ENCODE measurements around the gene CDX1.

Gene CDX1

GRCh38 chr5:150184006-150184405 lies 17.4 kb downstream of the CDX1 start:
- no peak for DNase-seq (ENCODE audit: low read depth)

- no peak for DNase-seq (ENCODE audit: low read depth)
Measured at GRCh38 chr5:150184990-150185912, 18.7 kb downstream of the CDX1 start.

DNA sequence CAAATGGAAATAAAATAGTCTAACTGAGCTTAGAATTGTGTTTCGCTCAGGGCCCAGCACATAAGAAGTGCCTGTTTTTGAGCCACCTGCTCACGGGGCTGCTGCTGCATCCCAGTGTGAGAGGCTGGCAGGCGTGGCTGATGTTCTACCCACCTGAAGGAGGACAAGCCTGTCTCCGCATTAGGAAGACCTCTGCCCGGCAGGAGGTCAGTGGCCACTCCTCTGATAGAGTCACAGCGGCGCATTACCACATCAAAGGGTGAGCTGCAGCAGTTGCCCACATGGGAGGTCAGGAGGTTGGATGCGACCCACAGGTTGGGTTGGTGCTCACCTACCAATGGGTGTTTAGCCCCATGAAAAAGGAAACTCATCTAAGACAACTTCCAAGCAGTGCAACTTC lies 19.6 kb downstream of the CDX1 start:
- DNase-seq (ENCODE audit: low read depth), result no peak

DNA sequence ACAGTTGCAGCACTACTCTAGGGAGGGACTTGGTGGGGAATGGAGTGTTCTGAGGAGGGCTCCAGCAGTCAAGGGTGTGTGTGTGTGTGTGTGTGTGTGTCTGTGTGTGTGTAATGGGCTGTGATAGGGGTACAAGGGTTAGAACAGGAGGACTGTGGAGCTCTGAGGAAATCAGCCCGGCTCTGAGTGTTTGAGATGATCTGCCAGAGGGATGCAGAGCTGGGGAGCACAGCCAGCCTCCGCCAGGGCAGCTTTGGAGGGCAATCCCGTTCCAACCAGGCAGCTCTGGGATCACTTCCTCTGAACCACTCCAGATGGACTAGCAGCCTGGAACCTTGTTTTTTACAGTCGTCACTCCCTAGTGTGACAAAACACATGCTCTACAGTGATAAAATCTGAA lies 20.3 kb downstream of the CDX1 start:
- DNase-seq (ENCODE audit: low read depth), result no peak

GRCh38 chr5:150188146-150188842 lies 21.7 kb downstream of the CDX1 start:
- no peak for DNase-seq (ENCODE audit: low read depth)

DNA sequence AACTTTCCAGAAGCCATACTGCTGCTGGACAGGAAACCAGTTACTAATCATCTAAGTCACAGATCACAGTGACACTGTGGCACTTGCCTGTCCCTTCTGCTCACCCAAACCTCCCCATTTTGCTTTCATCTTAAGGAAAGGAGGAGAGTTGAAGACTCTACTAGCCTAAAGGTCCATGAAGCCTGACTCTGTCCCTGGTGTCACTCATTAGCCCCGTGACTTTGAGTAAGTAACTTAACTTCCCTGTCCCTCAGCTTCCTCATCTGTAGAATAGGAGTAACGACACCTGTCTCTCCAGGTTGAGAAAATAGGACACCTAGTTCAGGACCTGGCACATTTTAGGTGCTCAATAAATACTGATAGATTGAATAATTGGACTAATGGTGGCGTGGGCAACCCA lies 22.7 kb downstream of the CDX1 start:
- no peak for DNase-seq (ENCODE audit: low read depth)

- no peak for DNase-seq (ENCODE audit: low read depth)
Measured at GRCh38 chr5:150189728-150190502, 23.3 kb downstream of the CDX1 start, which contains the start of gene SLC6A7. Gene SLC6A7 (plus strand): TSS chr5:150190062. CDS start chr5:150190328, 266 bp downstream.

DNA sequence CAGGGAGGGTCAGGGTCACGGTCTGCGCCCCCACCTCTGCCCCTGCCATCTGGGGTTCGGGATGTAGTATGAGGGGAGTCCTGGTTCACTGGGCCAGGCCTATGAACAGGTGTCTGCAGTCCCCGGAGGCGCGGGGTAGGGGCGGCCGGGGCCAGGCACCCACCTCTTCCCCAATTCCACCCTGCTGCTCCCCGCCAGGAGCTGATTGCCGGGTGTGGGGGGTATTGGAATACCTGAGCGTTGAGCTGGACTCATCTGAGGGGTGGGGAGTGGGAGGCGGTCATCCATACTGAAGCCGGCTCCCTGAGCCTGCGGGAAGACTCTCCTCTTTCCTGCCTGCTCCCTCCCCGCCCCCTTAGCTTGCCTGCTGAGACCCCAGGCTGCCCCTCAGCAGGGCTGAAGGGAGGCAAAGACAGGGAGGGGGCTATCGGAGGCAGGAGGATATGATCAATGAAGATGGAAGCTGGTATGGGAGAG lies 24.0 kb downstream of the CDX1 start:
- no peak for DNase-seq (ENCODE audit: low read depth)

DNA sequence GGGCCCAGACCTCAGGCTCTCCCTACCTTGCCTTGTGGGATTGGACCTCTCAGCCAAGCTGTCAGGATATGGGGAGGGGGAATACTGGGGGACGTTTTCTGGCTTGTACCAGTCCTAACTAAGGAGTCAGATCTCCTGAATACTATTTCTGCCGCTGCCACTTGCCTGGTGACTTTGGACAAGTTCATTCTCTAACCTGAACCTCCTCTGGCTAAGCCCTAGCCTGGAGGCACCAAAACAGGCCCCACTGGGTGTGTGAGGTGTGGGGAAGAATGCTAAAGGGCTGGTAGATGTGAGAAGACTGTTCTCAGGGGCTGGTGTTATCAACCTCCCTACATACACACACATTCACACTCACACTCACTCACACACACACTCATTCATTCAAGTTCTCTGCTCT lies 24.4 kb downstream of the CDX1 start:
- DNase-seq (ENCODE audit: low read depth), result no peak

DNA sequence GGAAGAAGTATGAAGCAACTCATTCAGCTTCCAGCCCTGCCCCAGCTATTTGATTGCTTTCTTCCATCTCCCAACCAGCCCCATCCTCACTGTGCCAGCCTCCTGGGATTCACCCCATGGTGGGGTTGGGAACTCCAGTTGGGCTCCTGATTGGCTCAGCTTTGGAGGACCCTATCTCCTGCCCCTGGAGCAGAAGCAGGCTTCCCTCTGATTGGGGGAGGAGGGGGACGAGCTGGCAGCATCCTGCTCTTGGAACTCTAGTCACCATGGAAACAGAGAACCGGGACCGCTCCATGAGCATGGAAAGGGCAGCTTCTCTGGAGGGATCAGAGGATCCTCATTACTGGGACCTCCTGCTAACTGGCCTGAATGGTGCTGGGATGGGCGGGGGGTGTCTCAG lies 25.9 kb downstream of the CDX1 start:
- DNase-seq (ENCODE audit: low read depth), result no peak

GRCh38 chr5:150195736-150196485 lies 29.3 kb downstream of the CDX1 start:
- no peak for DNase-seq (ENCODE audit: low read depth)

DNA sequence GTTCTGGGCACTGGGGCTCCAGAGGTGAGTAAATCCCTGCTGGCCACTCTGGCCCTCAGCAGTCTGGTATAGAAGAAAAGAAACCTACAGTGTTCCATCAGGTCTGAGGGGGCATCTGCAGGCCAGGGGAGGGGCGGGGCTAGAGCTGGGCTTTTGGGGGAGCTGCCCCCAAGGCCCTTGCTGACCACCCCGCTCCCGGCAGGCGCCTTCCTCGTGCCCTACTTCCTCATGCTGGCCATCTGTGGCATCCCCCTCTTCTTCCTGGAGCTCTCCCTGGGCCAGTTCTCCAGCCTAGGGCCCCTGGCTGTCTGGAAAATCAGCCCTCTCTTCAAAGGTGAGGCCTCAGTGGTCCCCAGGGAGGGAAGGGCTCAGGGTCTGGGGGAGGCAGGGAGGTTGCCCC lies 29.9 kb downstream of the CDX1 start:
- DNase-seq (ENCODE audit: low read depth), result no peak

- DNase-seq (ENCODE audit: low read depth), result no peak
Measured at GRCh38 chr5:150196986-150197385, 30.4 kb downstream of the CDX1 start.

GRCh38 chr5:150197476-150197875 lies 30.9 kb downstream of the CDX1 start:
- no peak for DNase-seq (ENCODE audit: low read depth)

DNA sequence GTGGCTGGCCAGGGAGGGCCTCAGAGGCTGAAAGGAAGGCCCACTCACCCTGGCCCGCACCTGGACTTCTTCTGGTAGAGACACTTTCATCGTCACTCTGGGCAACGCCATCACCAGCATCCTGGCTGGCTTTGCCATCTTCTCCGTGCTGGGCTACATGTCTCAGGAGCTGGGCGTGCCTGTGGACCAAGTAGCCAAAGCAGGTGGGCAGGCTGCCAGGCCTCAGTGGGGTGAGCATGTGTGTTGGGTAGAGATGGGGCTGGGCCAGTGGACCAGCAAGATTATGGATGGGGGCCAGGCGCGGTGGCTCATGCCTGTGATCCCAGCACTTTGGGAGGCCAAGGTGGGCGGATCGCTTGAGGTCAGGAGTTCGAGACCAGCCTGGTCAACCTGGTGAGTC lies 35.9 kb downstream of the CDX1 start:
- DNase-seq (ENCODE audit: low read depth), result no peak

GRCh38 chr5:150203832-150204589 lies 37.4 kb downstream of the CDX1 start:
- DNase-seq (ENCODE audit: low read depth), result no peak

DNA sequence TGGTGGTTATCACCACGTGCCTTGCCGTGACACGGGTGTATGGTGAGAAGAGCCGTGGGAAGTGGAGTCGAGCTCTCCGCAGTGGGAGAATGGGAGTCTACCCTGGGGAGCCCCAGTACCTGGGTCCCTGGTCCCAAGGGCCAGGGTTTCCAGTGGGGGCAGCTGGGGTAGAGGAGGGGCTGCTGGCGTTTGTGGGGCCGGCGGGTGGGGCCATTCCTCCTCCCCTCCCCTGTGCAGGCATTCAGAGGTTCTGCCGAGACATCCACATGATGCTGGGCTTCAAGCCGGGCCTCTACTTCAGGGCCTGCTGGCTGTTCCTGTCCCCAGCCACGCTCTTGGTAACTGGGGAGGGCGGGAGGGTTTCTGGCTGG lies 38.0 kb downstream of the CDX1 start:
- DNase-seq (ENCODE audit: low read depth), result no peak

- no peak for DNase-seq (ENCODE audit: low read depth)
Measured at GRCh38 chr5:150206098-150206778, 39.7 kb downstream of the CDX1 start.

- no peak for DNase-seq (ENCODE audit: low read depth)
Measured at GRCh38 chr5:150206779-150207115, 40.2 kb downstream of the CDX1 start.

Data from HS-27A (cell line).